GM12872 (cell line): ENCODE results near the gene CYBA.

Experiments
- TF ChIP-seq, protein P1 (sequence below): IDR thresholded peaks from 3 replicates; pipeline ENCODE4 v1.5.1; 2011; ENCODE audit warnings: low read depth, mild to moderate bottlenecking, low read length, moderate library complexity; ENCODE audit not compliant: insufficient read depth

The CYBA gene

DNA sequence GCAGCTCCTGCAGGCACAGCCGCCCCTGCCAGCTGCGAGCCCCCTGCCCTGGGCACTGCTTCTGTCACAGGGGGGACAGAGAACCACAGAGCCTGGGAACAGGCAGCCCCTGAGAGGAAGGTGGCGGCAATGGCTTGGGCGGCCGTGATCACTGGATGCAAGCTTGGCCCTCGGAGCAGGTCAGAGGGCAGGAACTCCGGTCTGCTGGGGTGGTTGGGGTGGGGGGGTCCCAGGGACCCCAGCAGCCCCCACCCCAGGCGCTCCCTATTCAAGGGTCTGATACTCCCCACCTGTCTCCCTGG lies 1.9 kb upstream of the CYBA start:
- TF ChIP-seq, protein P1, sequence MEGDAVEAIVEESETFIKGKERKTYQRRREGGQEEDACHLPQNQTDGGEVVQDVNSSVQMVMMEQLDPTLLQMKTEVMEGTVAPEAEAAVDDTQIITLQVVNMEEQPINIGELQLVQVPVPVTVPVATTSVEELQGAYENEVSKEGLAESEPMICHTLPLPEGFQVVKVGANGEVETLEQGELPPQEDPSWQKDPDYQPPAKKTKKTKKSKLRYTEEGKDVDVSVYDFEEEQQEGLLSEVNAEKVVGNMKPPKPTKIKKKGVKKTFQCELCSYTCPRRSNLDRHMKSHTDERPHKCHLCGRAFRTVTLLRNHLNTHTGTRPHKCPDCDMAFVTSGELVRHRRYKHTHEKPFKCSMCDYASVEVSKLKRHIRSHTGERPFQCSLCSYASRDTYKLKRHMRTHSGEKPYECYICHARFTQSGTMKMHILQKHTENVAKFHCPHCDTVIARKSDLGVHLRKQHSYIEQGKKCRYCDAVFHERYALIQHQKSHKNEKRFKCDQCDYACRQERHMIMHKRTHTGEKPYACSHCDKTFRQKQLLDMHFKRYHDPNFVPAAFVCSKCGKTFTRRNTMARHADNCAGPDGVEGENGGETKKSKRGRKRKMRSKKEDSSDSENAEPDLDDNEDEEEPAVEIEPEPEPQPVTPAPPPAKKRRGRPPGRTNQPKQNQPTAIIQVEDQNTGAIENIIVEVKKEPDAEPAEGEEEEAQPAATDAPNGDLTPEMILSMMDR = no peak

DNA sequence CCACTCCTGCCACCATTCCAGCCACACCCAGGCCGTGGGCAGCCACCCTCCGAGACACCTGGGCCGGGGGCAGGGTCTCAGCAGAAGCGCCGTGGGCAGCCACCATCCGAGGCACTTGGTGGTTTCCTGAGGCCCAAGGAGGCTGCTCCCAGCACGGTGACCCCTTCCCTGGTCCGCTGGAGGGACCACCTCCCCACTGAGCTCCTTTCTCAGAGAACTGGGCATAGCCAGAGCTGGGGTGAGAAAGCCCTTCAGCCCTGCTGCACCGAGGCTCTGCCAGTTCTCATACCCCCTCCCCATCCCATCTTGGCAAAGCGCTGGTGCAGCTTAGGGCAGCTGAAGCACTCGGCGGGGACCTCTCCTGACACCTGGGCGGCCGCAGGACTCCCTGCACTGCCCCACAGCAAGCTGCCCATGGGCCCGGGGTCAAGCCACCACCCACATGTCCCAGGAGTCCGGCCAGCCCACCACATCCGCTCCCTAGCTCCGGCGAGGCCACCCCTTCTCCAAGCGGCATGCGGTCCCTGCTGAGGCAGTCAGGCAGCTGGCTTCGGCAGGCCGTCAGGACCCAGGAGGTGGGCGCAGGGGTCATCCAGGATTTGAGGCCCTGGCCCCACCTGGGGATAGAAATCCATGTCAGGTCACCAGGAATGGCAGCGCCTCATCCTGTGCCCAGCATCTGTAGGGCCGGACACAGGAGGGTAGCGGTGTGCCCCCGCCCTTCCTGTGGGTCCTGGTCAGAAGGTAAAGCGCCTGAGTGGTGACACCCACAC lies 1.3 kb upstream of the CYBA start:
- TF ChIP-seq, protein P1 = no peak

DNA sequence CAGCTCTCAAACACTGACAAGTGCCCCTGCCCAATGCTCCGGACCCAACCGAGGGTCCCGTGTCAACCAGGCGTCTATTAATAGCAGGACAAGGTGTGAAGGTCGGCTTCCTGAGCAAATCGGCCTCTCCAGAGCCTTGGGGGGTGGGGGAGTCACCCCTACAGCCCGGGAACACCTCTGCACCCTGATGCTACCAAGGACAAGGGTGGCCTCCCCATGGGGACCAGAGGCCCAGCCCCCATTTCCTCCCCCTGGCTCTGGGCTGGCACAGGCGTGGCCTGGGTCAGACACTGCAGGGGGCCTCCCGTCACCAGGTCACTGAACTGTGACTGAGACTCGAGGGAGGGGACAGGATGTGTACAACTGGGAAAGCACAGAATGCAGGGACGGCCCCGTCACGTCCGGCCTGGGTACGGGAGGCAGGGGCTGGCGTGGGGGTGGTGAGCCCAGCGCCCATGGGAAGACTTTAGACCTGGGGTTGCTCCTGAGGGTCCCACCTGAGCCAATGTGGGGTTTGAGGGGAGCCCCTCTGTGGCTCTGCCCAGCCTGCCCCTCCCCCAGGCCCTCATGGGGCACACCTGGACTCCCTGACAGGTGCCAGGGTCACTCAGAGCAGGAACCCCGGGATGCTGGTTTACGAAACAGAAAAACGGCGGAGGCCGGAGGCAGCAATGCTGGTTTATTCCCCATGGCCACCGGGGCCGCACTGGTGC lies 579 bp upstream of the CYBA start:
- TF ChIP-seq, protein P1 = no peak

DNA sequence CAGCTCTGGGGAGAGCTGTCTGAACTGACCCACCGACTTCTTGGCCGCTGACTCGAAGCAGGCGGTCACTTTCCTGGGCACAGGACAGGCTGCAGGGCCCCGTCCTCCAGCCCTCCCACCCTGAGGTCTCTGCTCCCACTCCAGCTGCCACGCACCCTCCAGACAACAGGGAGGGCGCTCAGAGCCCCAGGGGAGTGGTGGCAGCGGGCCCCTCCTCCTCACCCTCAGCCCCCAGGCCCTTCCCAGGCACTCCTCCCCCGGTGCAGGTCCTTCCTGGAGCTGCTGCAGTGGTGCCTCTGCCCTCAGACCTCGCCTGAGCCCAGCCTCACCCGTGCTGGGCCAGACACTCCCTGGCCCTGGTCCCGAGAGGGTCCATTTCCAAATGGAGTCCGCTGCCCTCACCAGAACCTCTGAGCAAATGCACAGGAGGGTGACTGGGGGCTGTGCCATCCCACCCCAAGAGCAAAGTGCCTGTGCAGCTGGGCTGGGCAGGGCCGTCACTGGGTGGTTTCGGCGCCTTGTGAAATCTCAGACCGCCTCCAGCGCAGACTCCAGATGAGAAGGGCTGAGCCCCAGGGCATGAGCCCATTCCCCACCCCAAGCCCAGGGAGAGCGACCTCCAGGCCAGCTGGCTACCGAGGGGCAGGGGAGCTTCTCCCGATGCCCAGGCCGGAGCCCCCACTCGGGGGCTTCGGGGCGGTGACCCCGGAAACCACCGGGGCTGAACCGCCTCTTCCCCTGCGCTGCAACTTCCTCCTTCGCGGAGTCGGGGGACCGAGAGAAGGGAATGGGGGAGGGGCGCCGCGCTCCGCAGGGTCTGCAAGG lies 717 bp downstream of the CYBA start:
- TF ChIP-seq, protein P1 = no peak

DNA sequence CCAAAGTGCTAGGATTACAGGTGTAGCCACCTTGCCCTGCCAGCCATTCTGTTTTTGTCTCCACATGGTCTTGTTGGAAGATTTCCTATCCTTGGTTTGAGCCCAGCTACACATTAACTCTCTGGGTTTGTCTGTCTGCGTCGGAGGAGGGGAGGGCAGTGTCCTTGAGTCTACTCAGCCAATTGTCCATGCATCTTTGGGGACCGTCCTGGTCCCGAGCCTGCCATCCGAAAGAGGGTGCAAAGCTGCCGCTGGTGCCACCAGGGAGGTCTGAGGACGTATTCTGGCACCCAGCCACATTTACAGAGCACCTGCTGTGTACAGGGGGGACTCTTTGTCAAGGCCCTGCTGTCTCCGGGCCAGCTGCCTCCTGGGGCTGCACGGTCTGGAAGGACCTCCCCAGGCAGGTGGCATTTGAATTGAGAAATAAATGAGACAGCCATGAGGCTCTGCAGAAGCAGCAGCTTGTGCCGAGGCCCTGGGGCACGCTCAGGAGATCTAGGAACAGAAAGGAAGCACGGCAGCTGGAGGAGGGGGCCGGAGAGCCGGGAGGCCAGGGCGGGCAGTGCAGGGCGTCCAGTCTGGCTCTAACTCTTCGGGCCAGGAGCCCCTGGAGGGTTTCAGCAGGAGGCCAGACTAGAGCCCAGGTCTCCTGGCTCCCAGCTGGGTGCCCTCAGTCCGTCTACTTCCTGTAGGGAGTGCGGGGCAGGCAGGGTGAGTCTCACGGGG lies 1.5 kb downstream of the CYBA start:
- TF ChIP-seq, protein P1 = no peak

DNA sequence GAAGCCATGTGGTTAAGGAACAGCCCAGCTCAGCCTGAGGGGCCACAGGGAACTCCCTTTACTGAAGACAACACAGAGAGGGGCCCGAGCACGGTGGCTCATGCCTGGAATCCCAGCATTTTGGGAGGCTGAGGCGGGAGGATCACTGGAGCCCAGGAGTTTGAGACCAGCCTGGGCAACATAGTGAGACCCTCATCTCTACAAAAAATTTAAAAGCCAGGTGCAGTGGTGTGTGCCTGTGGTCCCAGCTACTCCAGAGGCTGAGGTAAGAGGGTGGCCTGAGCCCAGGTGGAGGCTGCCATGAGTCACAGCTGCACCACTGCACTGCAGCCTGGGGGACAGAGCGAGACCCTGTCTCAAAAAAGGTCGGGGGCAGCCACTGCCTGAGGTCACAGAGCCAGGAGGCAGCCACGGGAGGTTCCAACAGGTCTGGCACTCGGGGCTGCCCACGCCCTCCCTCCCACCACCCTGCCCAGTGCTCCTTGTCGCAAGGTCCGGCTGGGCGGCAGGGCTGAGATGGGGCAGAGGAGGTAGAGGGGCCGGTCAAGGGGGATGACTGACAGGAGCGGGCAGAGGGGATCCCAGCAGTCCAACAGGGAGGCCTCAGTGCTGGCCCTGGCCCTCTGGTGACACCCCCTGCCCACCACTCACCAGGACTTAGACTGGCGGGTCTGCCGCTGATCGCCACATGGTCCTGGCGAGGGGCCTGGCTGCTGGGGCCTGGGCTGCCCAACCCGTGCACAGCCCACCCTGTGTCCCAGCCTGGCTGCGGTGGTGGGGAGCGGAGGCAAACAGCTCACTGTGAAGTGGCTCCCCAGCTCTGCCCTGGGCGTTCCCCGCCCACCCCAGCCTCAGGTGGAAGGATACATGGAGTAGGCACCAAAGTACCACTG lies 3.4 kb downstream of the CYBA start:
- TF ChIP-seq, protein P1 = no peak
